Stimulated activated CD8-positive, alpha-beta memory T cell treated with anti-CD3 and anti-CD28 coated beads, Interleukin-7, amount 100 ng/mL, for 1 hour (primary cell): ENCODE results near the gene BDKRB1.

Source experiments
- DNase-seq, 2 donors: peaks; one replicate each; pipeline ENCODE4 v3.0.0-alpha.2; 2020; ENCODE audit warnings: low read depth in 2 of 2

The BDKRB1 gene

GRCh38 chr14:96255501-96256366 lies at the start of gene BDKRB1:
Gene BDKRB1, plus strand, starts transcription at chr14:96256210. Its CDS starts 7,473 bp downstream, at chr14:96263683.
- no peak for DNase-seq

- DNase-seq, result no peak
Observed at GRCh38 chr14:96206461-96206860, 49.5 kb upstream of the BDKRB1 start.

GRCh38 chr14:96207686-96208085 lies 48.3 kb upstream of the BDKRB1 start:
- no peak for DNase-seq

GRCh38 chr14:96208739-96209138 lies 47.3 kb upstream of the BDKRB1 start:
- no peak for DNase-seq

- DNase-seq, result no peak
Observed at GRCh38 chr14:96212140-96212539, 43.9 kb upstream of the BDKRB1 start.

- no peak for DNase-seq
Observed at GRCh38 chr14:96212896-96213295, 43.1 kb upstream of the BDKRB1 start.

- DNase-seq, result no peak
Observed at GRCh38 chr14:96213871-96214465, 42.0 kb upstream of the BDKRB1 start.

GRCh38 chr14:96214793-96215192 lies 41.2 kb upstream of the BDKRB1 start:
- DNase-seq, result no peak

GRCh38 chr14:96215452-96216244 lies 40.4 kb upstream of the BDKRB1 start:
- no peak for DNase-seq

GRCh38 chr14:96216627-96217026 lies 39.4 kb upstream of the BDKRB1 start:
- DNase-seq, result no peak

- DNase-seq, result no peak
Observed at GRCh38 chr14:96217376-96217913, 38.6 kb upstream of the BDKRB1 start.

- no peak for DNase-seq
Observed at GRCh38 chr14:96221109-96221650, 34.8 kb upstream of the BDKRB1 start.

GRCh38 chr14:96221841-96222240 lies 34.2 kb upstream of the BDKRB1 start:
- DNase-seq, result no peak

- DNase-seq, result no peak
Observed at GRCh38 chr14:96224480-96225096, 31.4 kb upstream of the BDKRB1 start.

GRCh38 chr14:96225213-96225612 lies 30.8 kb upstream of the BDKRB1 start:
- DNase-seq, result no peak

GRCh38 chr14:96225745-96226151 lies 30.3 kb upstream of the BDKRB1 start:
- DNase-seq, result no peak

GRCh38 chr14:96227428-96227827 lies 28.6 kb upstream of the BDKRB1 start:
- DNase-seq, result no peak

- no peak for DNase-seq
Observed at GRCh38 chr14:96229315-96229714, 26.7 kb upstream of the BDKRB1 start.

- DNase-seq, result no peak
Observed at GRCh38 chr14:96231056-96231455, 25.0 kb upstream of the BDKRB1 start.

GRCh38 chr14:96231526-96232130 lies 24.4 kb upstream of the BDKRB1 start:
- DNase-seq, result no peak

GRCh38 chr14:96232506-96232905 lies 23.5 kb upstream of the BDKRB1 start:
- no peak for DNase-seq
